Smooth muscle cell (in vitro differentiated cells): Measurements from ENCODE around the gene APLP2. TPM values are rescaled to one million over a fixed set of nuclear protein-coding genes. Genes with fewer than 3 reads are reported as not detected.

Experiments used
- DNase-seq: peaks from one replicate; lab custom pipeline; 2025; ENCODE audit not compliant: unreplicated experiment; lab: John Stamatoyannopoulos, UW
- H2AFZ ChIP-seq: fragments of 200-600 bp; sonication (generic); 2 replicates; pipeline ENCODE4 v1.6.0; 2016; ENCODE audit warnings: antibody characterized with exemption, low read depth, mild to moderate bottlenecking
- H3F3A ChIP-seq: fragments of 200-600 bp; sonication (generic); 2 replicates; pipeline ENCODE4 v1.6.0; 2017; ENCODE audit warnings: antibody characterized with exemption, low read depth
- H3K27ac ChIP-seq: fragments of 200-600 bp; sonication (generic); 2 replicates; pipeline ENCODE4 v1.5.1; 2016; ENCODE audit warnings: low read depth, mild to moderate bottlenecking
- H3K27me3 ChIP-seq: fragments of 200-600 bp; sonication (generic); 2 replicates; pipeline ENCODE4 v1.6.1; 2016; ENCODE audit warnings: low read depth, mild to moderate bottlenecking
- H3K36me3 ChIP-seq: fragments of 200-600 bp; sonication (generic); 2 replicates; pipeline ENCODE4 v1.5.1; 2016; ENCODE audit warnings: low read depth
- H3K4me1 ChIP-seq: fragments of 200-600 bp; sonication (generic); 2 replicates; pipeline ENCODE4 v1.5.1; 2016; ENCODE audit warnings: low read depth
- H3K4me2 ChIP-seq: fragments of 200-600 bp; sonication (generic); 2 replicates; pipeline ENCODE4 v1.6.0; 2016; ENCODE audit warnings: mild to moderate bottlenecking
- H3K4me3 ChIP-seq: fragments of 200-600 bp; sonication (generic); 2 replicates; pipeline ENCODE4 v1.5.1; 2016; ENCODE audit warnings: mild to moderate bottlenecking
- H3K79me2 ChIP-seq: fragments of 200-600 bp; sonication (generic); 2 replicates; pipeline ENCODE4 v1.6.0; 2016; ENCODE audit warnings: low read depth, mild to moderate bottlenecking
- H3K9ac ChIP-seq: fragments of 200-600 bp; sonication (generic); 2 replicates; pipeline ENCODE4 v1.6.0; 2016; ENCODE audit warnings: low read depth
- H3K9me3 ChIP-seq: fragments of 200-600 bp; sonication (generic); replicated peaks from 2 replicates; pipeline ENCODE4 v1.5.1; 2016; ENCODE audit warnings: low read depth
- H4K20me1 ChIP-seq: fragments of 200-600 bp; sonication (generic); 2 replicates; pipeline ENCODE4 v1.6.0; 2016; ENCODE audit warnings: low read depth
- WGBS: methylation state at CpG from one replicate; pipeline ENCODE4 v1.1.7; 2016; ENCODE audit warnings: low lambda C conversion rate; 5-methylcytosine and 5-hydroxymethylcytosine counted together
- polyA plus RNA-seq: library from polyadenylated mRNA; unstranded; fragments of >200 nt; fragmentation: Nextera tagmentation; extraction: Ambion mirVana; gene quantifications from 2 replicates; pipeline ENCODE4 v1.2.1, GENCODE V29; 2016
- total RNA-seq: library from RNA; depleted of rRNA; stranded (reverse); fragments of >200 nt; gene quantifications from 2 replicates; pipeline ENCODE4 v1.2.3, GENCODE V29; 2014
- TF ChIP-seq, protein P1 (sequence below): fragments of 200-600 bp; sonication (generic); IDR thresholded peaks from 2 replicates; pipeline ENCODE4 v1.5.1; 2017; ENCODE audit warnings: borderline replicate concordance, mild to moderate bottlenecking, antibody characterized with exemption; ENCODE audit not compliant: insufficient read depth, poor library complexity, severe bottlenecking

Gene APLP2
- total and polyA plus RNA-seq, 2 experiments from 2014 or later = 121 to 146 TPM

DNA sequence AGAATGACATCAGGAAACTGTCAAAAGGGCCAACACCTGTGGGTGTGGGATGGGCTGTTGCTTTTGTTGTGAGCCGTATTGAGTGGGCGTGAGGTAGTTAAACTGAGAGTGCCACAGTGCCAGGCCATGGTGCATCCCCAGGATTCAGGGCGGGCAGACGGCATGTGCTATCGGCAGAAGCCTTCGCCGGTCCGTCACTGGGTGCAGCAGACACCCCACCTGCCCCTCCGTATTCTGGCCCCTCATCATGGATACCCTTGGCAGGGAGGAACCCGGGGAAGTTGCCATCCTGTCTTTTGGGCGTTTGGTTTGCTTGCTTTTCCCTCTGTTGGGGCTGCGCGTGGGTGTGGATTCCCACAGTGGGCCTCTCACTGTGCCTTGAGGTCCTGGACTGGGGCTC is 117.4 kb downstream of the APLP2 start:
- Histone ChIP-seq H3F3A (no peaks in the 10 kb centered on the region), H3K4me1 (no peaks in the 10 kb centered on the region), H3K4me2 (no peak overlapping the region), H3K9me3 (no peaks in the 10 kb centered on the region), H3K36me3 (no peaks in the 10 kb centered on the region), H3K4me3 (no peak overlapping the region), H3K9ac (no peak overlapping the region), H4K20me1 (no peaks in the 10 kb centered on the region), H3K27me3 (no peaks in the 10 kb centered on the region), H3K79me2 (no peaks in the 10 kb centered on the region), H2AFZ (no peak overlapping the region), H3K27ac (no peak overlapping the region)
- no peak for DNase-seq
- TF ChIP-seq, protein P1, sequence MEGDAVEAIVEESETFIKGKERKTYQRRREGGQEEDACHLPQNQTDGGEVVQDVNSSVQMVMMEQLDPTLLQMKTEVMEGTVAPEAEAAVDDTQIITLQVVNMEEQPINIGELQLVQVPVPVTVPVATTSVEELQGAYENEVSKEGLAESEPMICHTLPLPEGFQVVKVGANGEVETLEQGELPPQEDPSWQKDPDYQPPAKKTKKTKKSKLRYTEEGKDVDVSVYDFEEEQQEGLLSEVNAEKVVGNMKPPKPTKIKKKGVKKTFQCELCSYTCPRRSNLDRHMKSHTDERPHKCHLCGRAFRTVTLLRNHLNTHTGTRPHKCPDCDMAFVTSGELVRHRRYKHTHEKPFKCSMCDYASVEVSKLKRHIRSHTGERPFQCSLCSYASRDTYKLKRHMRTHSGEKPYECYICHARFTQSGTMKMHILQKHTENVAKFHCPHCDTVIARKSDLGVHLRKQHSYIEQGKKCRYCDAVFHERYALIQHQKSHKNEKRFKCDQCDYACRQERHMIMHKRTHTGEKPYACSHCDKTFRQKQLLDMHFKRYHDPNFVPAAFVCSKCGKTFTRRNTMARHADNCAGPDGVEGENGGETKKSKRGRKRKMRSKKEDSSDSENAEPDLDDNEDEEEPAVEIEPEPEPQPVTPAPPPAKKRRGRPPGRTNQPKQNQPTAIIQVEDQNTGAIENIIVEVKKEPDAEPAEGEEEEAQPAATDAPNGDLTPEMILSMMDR = no peak
- WGBS = 96% methylated on average over 13 of the region's 13 CpGs

DNA sequence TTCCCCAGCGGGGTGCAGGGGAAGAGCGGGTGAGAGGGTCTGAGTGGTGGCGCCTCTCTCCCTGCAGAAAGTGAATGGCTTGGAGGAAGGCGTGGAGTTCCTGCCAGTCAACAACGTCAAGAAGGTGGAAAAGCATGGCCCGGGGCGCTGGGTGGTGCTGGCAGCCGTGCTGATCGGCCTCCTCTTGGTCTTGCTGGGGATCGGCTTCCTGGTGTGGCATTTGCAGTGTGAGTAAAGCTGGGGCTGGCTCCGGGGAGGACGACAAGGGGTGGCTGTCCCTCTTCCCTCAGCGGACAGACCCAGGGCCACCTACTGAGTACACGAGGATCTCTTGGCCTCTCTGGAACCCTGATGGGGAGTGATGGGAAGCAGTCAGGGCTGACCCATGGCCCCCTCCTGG is 118.4 kb downstream of the APLP2 start:
- H3K36me3 ChIP-seq = no peaks in the 10 kb centered on the region
- TF ChIP-seq, protein P1 = no peak

DNA sequence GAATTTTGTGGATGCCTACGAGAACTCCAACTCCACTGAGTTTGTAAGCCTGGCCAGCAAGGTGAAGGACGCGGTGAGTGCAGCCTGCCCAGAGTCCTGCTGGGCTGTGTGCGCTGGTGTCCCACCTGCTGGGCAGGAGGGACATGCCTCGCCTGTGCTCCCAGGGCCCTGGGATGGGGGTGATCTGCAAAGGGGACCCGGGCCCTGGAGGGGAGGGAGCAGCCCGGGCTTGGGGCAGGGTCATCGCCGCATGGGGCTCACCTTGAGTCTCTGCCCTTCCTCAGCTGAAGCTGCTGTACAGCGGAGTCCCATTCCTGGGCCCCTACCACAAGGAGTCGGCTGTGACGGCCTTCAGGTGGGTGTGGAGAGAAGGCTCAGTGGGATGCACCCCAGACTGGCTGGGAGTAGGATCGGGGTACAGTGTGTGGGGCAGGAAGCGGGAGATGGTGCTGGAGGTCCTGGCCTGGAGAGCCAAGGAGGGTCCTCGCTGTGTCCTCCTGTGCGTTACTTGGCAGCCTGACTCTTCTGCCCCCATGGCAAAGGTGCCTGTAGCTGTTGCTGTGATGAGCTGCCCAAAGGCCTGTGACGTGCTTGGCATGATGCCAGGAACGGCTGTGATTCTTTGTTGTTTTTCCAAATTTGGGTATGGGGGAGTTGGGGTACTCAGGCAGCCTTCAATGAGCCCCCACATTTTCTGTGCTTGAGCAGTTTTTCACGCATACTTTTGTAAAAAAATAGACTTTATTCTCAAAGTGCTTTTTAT is 119.1 kb downstream of the APLP2 start:
- no peak overlapping the region for H3K4me3 ChIP-seq
- no peaks in the 10 kb centered on the region for H3K9me3 ChIP-seq
- no peaks in the 10 kb centered on the region for H3K27me3 ChIP-seq
- no peaks in the 10 kb centered on the region for H3F3A ChIP-seq
- H3K27ac ChIP-seq = no peak overlapping the region
- H3K79me2 ChIP-seq = no peaks in the 10 kb centered on the region
- H4K20me1 ChIP-seq = no peaks in the 10 kb centered on the region
- no peaks in the 10 kb centered on the region for H3K4me1 ChIP-seq
- TF ChIP-seq, protein P1 = no peak
- DNase-seq = no peak
- no peak overlapping the region for H2AFZ ChIP-seq
- H3K4me2 ChIP-seq = no peak overlapping the region
- H3K36me3 ChIP-seq = no peaks in the 10 kb centered on the region
- 92% methylated on average over 19 of the region's 19 CpGs for WGBS
- no peak overlapping the region for H3K9ac ChIP-seq

More for the DNA sequence above, 118.4 kb downstream of the APLP2 start:
- H4K20me1 ChIP-seq = no peaks in the 10 kb centered on the region
- no peak overlapping the region for H2AFZ ChIP-seq
- no peaks in the 10 kb centered on the region for H3F3A ChIP-seq
- H3K27me3 ChIP-seq = no peaks in the 10 kb centered on the region
- H3K27ac ChIP-seq = no peak overlapping the region
- H3K4me3 ChIP-seq = no peak overlapping the region
- WGBS = 89% methylated on average over 14 of the region's 14 CpGs
- no peak overlapping the region for H3K4me2 ChIP-seq
- H3K4me1 ChIP-seq = no peaks in the 10 kb centered on the region
- H3K79me2 ChIP-seq = no peaks in the 10 kb centered on the region
- DNase-seq = no peak
- no peaks in the 10 kb centered on the region for H3K9me3 ChIP-seq
- no peak overlapping the region for H3K9ac ChIP-seq

DNA sequence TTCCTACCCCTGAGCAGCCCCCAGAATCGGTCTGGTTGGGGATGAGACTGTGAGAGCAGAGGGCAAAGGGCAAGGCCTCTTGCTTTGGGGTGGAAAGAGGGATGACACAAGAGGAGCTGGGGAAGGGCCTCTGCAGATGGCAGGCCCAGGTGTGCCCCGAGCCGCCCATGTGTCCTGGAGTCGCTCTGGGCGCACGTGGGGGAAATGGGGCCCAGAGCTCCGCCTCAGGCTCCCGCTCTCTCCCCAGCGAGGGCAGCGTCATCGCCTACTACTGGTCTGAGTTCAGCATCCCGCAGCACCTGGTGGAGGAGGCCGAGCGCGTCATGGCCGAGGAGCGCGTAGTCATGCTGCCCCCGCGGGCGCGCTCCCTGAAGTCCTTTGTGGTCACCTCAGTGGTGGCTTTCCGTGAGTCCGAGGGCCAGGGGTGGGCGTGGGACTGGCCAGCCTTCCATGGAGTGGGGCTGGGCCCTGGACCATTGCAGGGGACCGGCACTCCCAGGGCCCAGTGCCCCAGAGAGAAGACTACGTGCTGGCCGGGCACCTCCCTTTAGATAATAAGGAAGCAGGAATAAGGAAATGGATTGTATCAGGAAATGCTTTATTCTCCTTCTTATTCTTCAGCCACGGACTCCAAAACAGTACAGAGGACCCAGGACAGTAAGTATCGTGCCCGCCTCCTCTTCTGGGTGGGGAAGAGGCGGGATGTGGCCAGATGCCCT is 120.0 kb downstream of the APLP2 start:
- H2AFZ ChIP-seq = no peak overlapping the region
- no peaks in the 10 kb centered on the region for H3K4me1 ChIP-seq
- no peak overlapping the region for H3K27ac ChIP-seq
- H4K20me1 ChIP-seq = no peaks in the 10 kb centered on the region
- no peak overlapping the region for H3K9ac ChIP-seq
- no peaks in the 10 kb centered on the region for H3K27me3 ChIP-seq
- H3K36me3 ChIP-seq = no peaks in the 10 kb centered on the region
- no peak for DNase-seq
- H3K79me2 ChIP-seq = no peaks in the 10 kb centered on the region
- H3K4me2 ChIP-seq = no peak overlapping the region
- WGBS = 97% methylated on average over 32 of the region's 32 CpGs
- TF ChIP-seq, protein P1 = no peak
- H3K4me3 ChIP-seq = no peak overlapping the region
- no peaks in the 10 kb centered on the region for H3F3A ChIP-seq
- no peaks in the 10 kb centered on the region for H3K9me3 ChIP-seq
